HG03175 (cell line): ENCODE data around the gene LRRC4C.
"Not testable (repeated sequence)": the region's sequence is repeated elsewhere in the genome, so short reads cannot be mapped to it uniquely, and the experiment has no call there.

ENCODE experiments used
- ATAC-seq: cut with Tn5 transposase; IDR thresholded peaks from one replicate; pipeline ENCODE4 v1.9.1; 2021; ENCODE audit warnings: mild to moderate bottlenecking, moderate library complexity; ENCODE audit not compliant: unreplicated experiment

Gene LRRC4C

GRCh38 chr11:40192590-40192989 lies 1266.9 kb downstream of the LRRC4C start:
- ATAC-seq = not testable (repeated sequence)

GRCh38 chr11:40190294-40190693 lies 1269.2 kb downstream of the LRRC4C start:
- no peak for ATAC-seq

GRCh38 chr11:40188848-40189247 lies 1270.6 kb downstream of the LRRC4C start:
- no peak for ATAC-seq

GRCh38 chr11:40187295-40187694 lies 1272.2 kb downstream of the LRRC4C start:
- ATAC-seq = no peak

GRCh38 chr11:40186437-40187263 lies 1272.8 kb downstream of the LRRC4C start:
- no peak for ATAC-seq

- ATAC-seq = no peak
Observed at GRCh38 chr11:40185793-40186192, 1273.7 kb downstream of the LRRC4C start.

- peak; percentile 93 for ATAC-seq
Observed at GRCh38 chr11:40183073-40184064, 1276.1 kb downstream of the LRRC4C start.

GRCh38 chr11:40179541-40179940 lies 1279.9 kb downstream of the LRRC4C start:
- no peak for ATAC-seq

- no peak for ATAC-seq
Observed at GRCh38 chr11:40178470-40178869, 1281.0 kb downstream of the LRRC4C start.

- no peak for ATAC-seq
Observed at GRCh38 chr11:40175980-40176379, 1283.5 kb downstream of the LRRC4C start.

- ATAC-seq = peak; percentile 39
Observed at GRCh38 chr11:40170078-40170477, 1289.4 kb downstream of the LRRC4C start.

GRCh38 chr11:40168414-40168813 lies 1291.0 kb downstream of the LRRC4C start:
- ATAC-seq = peak; percentile 98

GRCh38 chr11:40167805-40168204 lies 1291.6 kb downstream of the LRRC4C start:
- not testable (repeated sequence) for ATAC-seq

- ATAC-seq = no peak
Observed at GRCh38 chr11:40166892-40167291, 1292.6 kb downstream of the LRRC4C start.

GRCh38 chr11:40162901-40163883 lies 1296.3 kb downstream of the LRRC4C start:
- no peak for ATAC-seq

GRCh38 chr11:40161854-40162410 lies 1297.5 kb downstream of the LRRC4C start:
- no peak for ATAC-seq

- no peak for ATAC-seq
Observed at GRCh38 chr11:40160418-40160817, 1299.0 kb downstream of the LRRC4C start.

- ATAC-seq = no peak
Observed at GRCh38 chr11:40149721-40150120, 1309.7 kb downstream of the LRRC4C start.

GRCh38 chr11:40140560-40140959 lies 1318.9 kb downstream of the LRRC4C start:
- no peak for ATAC-seq

- no peak for ATAC-seq
Observed at GRCh38 chr11:40139536-40139935, 1319.9 kb downstream of the LRRC4C start.
